ENCODE measurements around the gene SLC6A6. TPM values are rescaled to one million over a fixed set of nuclear protein-coding genes. Genes with fewer than 3 reads are reported as not detected.

Gene SLC6A6
- polyA plus RNA-seq, 10 donors: 2.6 to 6.5 (median 3.7) TPM

GRCh38 chr3:14481646-14482036, 79.2 kb downstream of the SLC6A6 start:
- DNase-seq: no peak

GRCh38 chr3:14482271-14482721, 79.9 kb downstream of the SLC6A6 start:
- peak in 2 of 3 donors; percentile 50 to 73 for DNase-seq

GRCh38 chr3:14483286-14483685, 80.9 kb downstream of the SLC6A6 start:
- no peak for DNase-seq

- no peak for DNase-seq
Observed at GRCh38 chr3:14484741-14485140, 82.3 kb downstream of the SLC6A6 start.

GRCh38 chr3:14485981-14486380, 83.6 kb downstream of the SLC6A6 start:
- DNase-seq: no peak

- DNase-seq: no peak
Observed at GRCh38 chr3:14486460-14486859, 84.1 kb downstream of the SLC6A6 start.

GRCh38 chr3:14487086-14487485, 84.7 kb downstream of the SLC6A6 start:
- no peak for DNase-seq

GRCh38 chr3:14487821-14488220, 85.4 kb downstream of the SLC6A6 start:
- no peak for DNase-seq

GRCh38 chr3:14488286-14489041, 86.1 kb downstream of the SLC6A6 start:
- DNase-seq: no peak

GRCh38 chr3:14489641-14490040, 87.2 kb downstream of the SLC6A6 start:
- no peak for DNase-seq

GRCh38 chr3:14490255-14490654, 87.8 kb downstream of the SLC6A6 start:
- no peak for DNase-seq

GRCh38 chr3:14490831-14491230, 88.4 kb downstream of the SLC6A6 start:
- DNase-seq: no peak

GRCh38 chr3:14491396-14492190, 89.2 kb downstream of the SLC6A6 start:
- no peak for DNase-seq

GRCh38 chr3:14492948-14493881, 90.8 kb downstream of the SLC6A6 start:
- DNase-seq: no peak

- DNase-seq: no peak
Observed at GRCh38 chr3:14494279-14494972, 92.0 kb downstream of the SLC6A6 start.

- DNase-seq: no peak
Observed at GRCh38 chr3:14494973-14495300, 92.5 kb downstream of the SLC6A6 start.

- no peak for DNase-seq
Observed at GRCh38 chr3:14496351-14496750, 93.9 kb downstream of the SLC6A6 start.

GRCh38 chr3:14497321-14497720, 94.9 kb downstream of the SLC6A6 start:
- no peak for DNase-seq

GRCh38 chr3:14502472-14502871, 100.1 kb downstream of the SLC6A6 start:
- DNase-seq: no peak

GRCh38 chr3:14503033-14503705, 100.8 kb downstream of the SLC6A6 start:
- no peak for DNase-seq

- no peak for DNase-seq
Observed at GRCh38 chr3:14503706-14504065, 101.3 kb downstream of the SLC6A6 start.

All from muscle of back (tissue), 11 donors.